Lung (tissue), 12 donors: Measurements from ENCODE around the gene PTPRN2. TPM values are rescaled to one million over a fixed set of nuclear protein-coding genes. Genes with fewer than 3 reads are reported as not detected.

Experiments used
- ATAC-seq: fragments of 200-7000 bp; cut with Tn5 transposase; one replicate; pipeline ENCODE4 v1.9.1; 2020; ENCODE audit warnings: moderate number of reproducible peaks; ENCODE audit not compliant: insufficient read depth, low FRiP score
- DNase-seq, 3 donors: peaks; one replicate each; pipeline ENCODE4 v3.0.0-alpha.2; 2013 to 2017
- H3K27ac ChIP-seq, 2 donors: one replicate each; pipeline ENCODE4 v1.5.1; 2013; ENCODE audit warnings: mild to moderate bottlenecking in 2 of 2, moderate library complexity in 2 of 2, control low read depth in 1 of 2, inconsistent platforms in 1 of 2, low read depth in 1 of 2, low read length in 1 of 2
- H3K27me3 ChIP-seq, 3 donors: one replicate each; pipeline ENCODE4 v1.5.1; 2013; ENCODE audit warnings: low read length in 2 of 3; ENCODE audit not compliant: control insufficient read depth in 3 of 3, insufficient read depth in 3 of 3
- H3K36me3 ChIP-seq, 4 donors: one replicate each; pipeline ENCODE4 v1.5.1; 2013; ENCODE audit warnings: low read length in 4 of 4, mild to moderate bottlenecking in 1 of 4, moderate library complexity in 1 of 4; ENCODE audit not compliant: control insufficient read depth in 4 of 4, insufficient read depth in 4 of 4
- H3K4me1 ChIP-seq, 5 donors: one replicate each; pipeline ENCODE4 v1.5.1; 2013; ENCODE audit warnings: low read length in 5 of 5, mild to moderate bottlenecking in 2 of 5, moderate library complexity in 1 of 5; ENCODE audit not compliant: control insufficient read depth in 5 of 5, insufficient read depth in 5 of 5
- H3K4me3 ChIP-seq: one replicate; pipeline ENCODE4 v1.5.1; 2013; ENCODE audit warnings: mild to moderate bottlenecking, control low read depth, moderate library complexity
- H3K9ac ChIP-seq, 2 donors: one replicate each; pipeline ENCODE4 v1.5.1; 2013; ENCODE audit warnings: low read length in 2 of 2, control low read depth in 1 of 2; ENCODE audit not compliant: insufficient read depth in 1 of 2
- H3K9me3 ChIP-seq, 4 donors: one replicate each; pipeline ENCODE4 v1.5.1; 2013; ENCODE audit warnings: low read length in 3 of 4, mild to moderate bottlenecking in 1 of 4, moderate library complexity in 1 of 4; ENCODE audit not compliant: control insufficient read depth in 4 of 4, insufficient read depth in 3 of 4
- WGBS, 2 donors: extraction: QIAGEN DNeasy Blood & Tissue Kit; methylation state at CpG; one replicate each; pipeline ENCODE4 v1.1.7; 2013; 5-methylcytosine and 5-hydroxymethylcytosine counted together
- polyA plus RNA-seq, 2 donors: library from polyadenylated mRNA; stranded (reverse); fragments of 200-250 nt; gene quantifications; one replicate each; pipeline ENCODE4 v1.2.1, GENCODE V29; 2013
- total RNA-seq, 2 donors: library from RNA; depleted of rRNA in 1 of 2; stranded (reverse); fragments of >200 nt in 1 of 2; gene quantifications; one replicate each; pipeline ENCODE4 v1.2.1, GENCODE V29; 2014 to 2021
- TF ChIP-seq, protein P1 (sequence below): IDR thresholded peaks from 2 replicates; pipeline ENCODE4 v1.5.1; 2012; ENCODE audit warnings: mild to moderate bottlenecking; ENCODE audit errors: control extremely low read depth, extremely low read depth
- donor health status: control.
- donor health status: control.
- donor health status: Bipolar disorder and iron deficiency.
- donor health status: healthy.
- donor health status: DM: yes; HTN: yes; CAD: no.

Gene PTPRN2
- total and polyA plus RNA-seq, 4 donors, result 2.1 to 7.4 (median 4.4) TPM

- Histone ChIP-seq H3K27me3 (no peaks in the 10 kb centered on the region), H3K4me3 (no peak overlapping the region), H3K4me1 (no peaks in the 10 kb centered on the region), H3K27ac (no peak overlapping the region), H3K9ac (no peak overlapping the region), H3K36me3 (no peaks in the 10 kb centered on the region), H3K9me3 (no peaks in the 10 kb centered on the region)
- WGBS, 2 donors, result 90 to 98% methylated on average over 21 of the region's 21 CpGs
- DNase-seq (no peak), ATAC-seq (no peak)
- TF ChIP-seq, protein P1, sequence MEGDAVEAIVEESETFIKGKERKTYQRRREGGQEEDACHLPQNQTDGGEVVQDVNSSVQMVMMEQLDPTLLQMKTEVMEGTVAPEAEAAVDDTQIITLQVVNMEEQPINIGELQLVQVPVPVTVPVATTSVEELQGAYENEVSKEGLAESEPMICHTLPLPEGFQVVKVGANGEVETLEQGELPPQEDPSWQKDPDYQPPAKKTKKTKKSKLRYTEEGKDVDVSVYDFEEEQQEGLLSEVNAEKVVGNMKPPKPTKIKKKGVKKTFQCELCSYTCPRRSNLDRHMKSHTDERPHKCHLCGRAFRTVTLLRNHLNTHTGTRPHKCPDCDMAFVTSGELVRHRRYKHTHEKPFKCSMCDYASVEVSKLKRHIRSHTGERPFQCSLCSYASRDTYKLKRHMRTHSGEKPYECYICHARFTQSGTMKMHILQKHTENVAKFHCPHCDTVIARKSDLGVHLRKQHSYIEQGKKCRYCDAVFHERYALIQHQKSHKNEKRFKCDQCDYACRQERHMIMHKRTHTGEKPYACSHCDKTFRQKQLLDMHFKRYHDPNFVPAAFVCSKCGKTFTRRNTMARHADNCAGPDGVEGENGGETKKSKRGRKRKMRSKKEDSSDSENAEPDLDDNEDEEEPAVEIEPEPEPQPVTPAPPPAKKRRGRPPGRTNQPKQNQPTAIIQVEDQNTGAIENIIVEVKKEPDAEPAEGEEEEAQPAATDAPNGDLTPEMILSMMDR, result no peak
These were observed 868.5 kb downstream of the PTPRN2 start for GRCh38 chr7:157719008-157719682.

DNA sequence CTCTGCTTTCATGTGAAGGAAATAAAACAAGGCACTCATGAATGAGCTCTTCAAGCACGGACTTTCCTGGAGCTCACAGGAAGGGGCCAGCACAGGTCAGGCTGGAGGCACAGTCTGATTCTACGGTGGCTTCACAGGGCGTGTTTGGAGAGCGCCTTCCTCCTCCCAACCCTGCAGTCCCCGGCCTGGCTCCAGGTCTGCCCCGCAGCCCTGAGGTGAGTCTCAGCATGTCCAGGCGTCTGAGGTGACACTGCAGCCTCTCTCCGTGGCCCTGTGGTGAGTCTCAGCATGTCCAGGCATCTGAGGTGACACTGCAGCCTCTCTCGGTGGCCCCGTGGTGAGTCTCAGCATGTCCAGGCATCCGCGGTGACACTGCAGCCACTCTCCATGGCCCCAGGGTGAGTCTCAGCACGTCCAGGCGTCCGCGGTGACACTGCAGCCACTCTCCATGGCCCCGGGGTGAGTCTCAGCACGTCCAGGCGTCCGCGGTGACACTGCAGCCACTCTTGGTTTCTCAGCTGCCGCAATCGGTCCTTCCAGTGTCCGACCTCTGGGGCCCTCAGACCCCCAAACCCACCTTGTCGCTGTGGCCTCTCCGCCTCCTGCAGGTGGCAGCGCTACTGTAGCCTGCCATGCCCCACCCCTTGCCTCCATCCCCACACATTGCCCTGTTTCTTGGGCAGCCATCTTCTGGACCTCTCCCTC lies 869.2 kb downstream of the PTPRN2 start:
- TF ChIP-seq, protein P1, result no peak
- ATAC-seq (no peak), DNase-seq (no peak)
- Histone ChIP-seq H3K9me3 (no peaks in the 10 kb centered on the region), H3K27me3 (no peaks in the 10 kb centered on the region), H3K27ac (no peak overlapping the region), H3K4me1 (no peaks in the 10 kb centered on the region), H3K9ac (no peak overlapping the region), H3K36me3 (no peaks in the 10 kb centered on the region), H3K4me3 (no peak overlapping the region)
- WGBS, 2 donors, result 70 to 74% methylated on average over 27 of the region's 27 CpGs

DNA sequence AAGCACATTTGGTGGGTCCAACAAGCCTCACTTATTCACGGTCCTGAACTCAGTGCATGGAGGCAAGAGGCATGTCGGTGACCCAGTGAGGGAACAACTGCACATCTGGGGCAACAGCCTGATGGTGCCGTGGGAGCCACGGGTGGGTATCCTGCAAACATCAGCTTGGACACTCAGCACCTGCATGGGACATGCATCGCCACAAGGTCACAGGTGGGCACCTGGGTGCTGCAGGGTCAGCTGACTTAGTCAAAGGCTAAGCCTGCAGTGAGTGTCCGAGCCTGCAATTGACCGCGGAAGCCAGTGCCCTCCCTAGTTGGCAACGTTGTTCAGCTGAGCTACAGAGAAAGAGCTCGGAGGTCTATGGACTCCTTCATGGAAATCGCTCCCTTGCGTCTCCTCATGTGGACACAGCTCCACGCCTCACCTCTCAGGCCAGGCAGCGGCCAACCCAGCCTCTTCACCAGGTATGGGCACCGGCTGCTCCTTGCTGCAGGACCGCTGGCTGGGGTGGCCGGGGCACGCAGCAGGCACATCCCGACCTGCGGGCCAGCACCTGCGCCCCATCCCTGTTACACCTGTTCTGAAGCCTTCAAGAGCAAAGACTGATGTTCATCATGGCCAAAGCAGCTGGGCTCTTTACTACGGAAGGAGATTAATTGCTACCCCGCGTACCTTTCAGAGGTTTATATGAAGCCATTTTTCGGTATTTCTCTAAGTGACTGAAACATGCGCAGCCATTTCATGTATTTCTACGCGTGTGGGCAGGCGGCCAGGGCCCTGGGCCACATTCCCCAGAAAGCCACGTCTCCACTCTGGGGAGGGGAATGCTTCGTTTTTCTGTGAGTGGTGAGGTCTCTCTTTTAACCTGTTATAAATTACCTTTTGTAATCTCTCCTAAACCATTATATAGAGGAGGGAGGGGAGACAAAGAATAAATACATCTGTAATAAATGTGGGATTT lies 870.1 kb downstream of the PTPRN2 start:
- Histone ChIP-seq H3K9ac (no peak overlapping the region), H3K4me1 (no peaks in the 10 kb centered on the region), H3K36me3 (no peaks in the 10 kb centered on the region), H3K27ac (no peak overlapping the region), H3K9me3 (no peaks in the 10 kb centered on the region), H3K4me3 (no peak overlapping the region), H3K27me3 (no peaks in the 10 kb centered on the region)
- TF ChIP-seq, protein P1, result no peak
- WGBS, 2 donors, result 86 to 89% methylated on average over 31 of the region's 31 CpGs
- no peak for DNase-seq
- ATAC-seq, result no peak
